ENCODE measurements around the gene TEX26. TPM values are rescaled to one million over a fixed set of nuclear protein-coding genes. Genes with fewer than 3 reads are reported as not detected.

Gene TEX26
- total RNA-seq, 3 donors from 2014 or later (not counting 1 experiment from before 2014, with no cell fraction given): not detected

- H3K4me3 Mint-ChIP-seq: no peak overlapping the region
- H3K4me1 Mint-ChIP-seq: no peaks in the 10 kb centered on the region
- intact Hi-C loops (cut with micrococcal nuclease): no loop called here
- no peak overlapping the region for H3K27ac Mint-ChIP-seq
- TF ChIP-seq CTCF (IDR thresholded peaks at IDR 0.05): no peak
- ATAC-seq: no peak
- Histone ChIP-seq H3K36me3 (ENCODE audit: control insufficient read depth, insufficient read depth, low read length) (no peaks in the 10 kb centered on the region), H3K27me3 (ENCODE audit: control insufficient read depth, insufficient read depth, low read length) (no peaks in the 10 kb centered on the region), H3K9me3 (ENCODE audit: control insufficient read depth, insufficient read depth, low read length) (no peaks in the 10 kb centered on the region), H3K4me3 (ENCODE audit: low read length) (no peak overlapping the region), H3K4me1 (ENCODE audit: control insufficient read depth, insufficient read depth, low read length) (no peaks in the 10 kb centered on the region), H3K27ac (ENCODE audit: low read length) (no peak overlapping the region)
- no peaks in the 10 kb centered on the region for H3K36me3 Mint-ChIP-seq
- H3K27me3 Mint-ChIP-seq (ENCODE audit: low read depth in 2 of 2): peaks cover 25 to 48% of the 10 kb centered on the region in 2 donors
- H3K9me3 Mint-ChIP-seq: no peaks in the 10 kb centered on the region
- no peak for DNase-seq
- 80% methylated on average over 7 of the region's 8 CpGs for WGBS (ENCODE audit: insufficient coverage)
Observed at GRCh38 chr13:31016342-31017325, 84.2 kb downstream of the TEX26 start.

GRCh38 chr13:31018511-31018910 is 86.1 kb downstream of the TEX26 start:
- H3K36me3 ChIP-seq (ENCODE audit: control insufficient read depth, insufficient read depth, low read length): no peaks in the 10 kb centered on the region
- H3K9me3 ChIP-seq (ENCODE audit: control insufficient read depth, insufficient read depth, low read length): no peaks in the 10 kb centered on the region
- H3K27ac ChIP-seq (ENCODE audit: low read length): no peak overlapping the region
- H3K36me3 Mint-ChIP-seq: no peaks in the 10 kb centered on the region
- intact Hi-C loops (cut with micrococcal nuclease): no loop called here
- 89% methylated on average over 3 of the region's 3 CpGs for WGBS (ENCODE audit: insufficient coverage)
- ATAC-seq (peak in 1 of 3 donors; percentile 28), DNase-seq (no peak)
- peaks cover 25 to 62% of the 10 kb centered on the region in 2 donors for H3K27me3 Mint-ChIP-seq (ENCODE audit: low read depth in 2 of 2)
- no peaks in the 10 kb centered on the region for H3K9me3 Mint-ChIP-seq
- no peak overlapping the region for H3K27ac Mint-ChIP-seq
- H3K4me3 ChIP-seq (ENCODE audit: low read length): no peak overlapping the region
- H3K4me1 ChIP-seq (ENCODE audit: control insufficient read depth, insufficient read depth, low read length): no peaks in the 10 kb centered on the region
- TF ChIP-seq CTCF (IDR thresholded peaks at IDR 0.05): no peak
- no peaks in the 10 kb centered on the region for H3K27me3 ChIP-seq (ENCODE audit: control insufficient read depth, insufficient read depth, low read length)
- no peak overlapping the region for H3K4me3 Mint-ChIP-seq
- H3K4me1 Mint-ChIP-seq: no peaks in the 10 kb centered on the region

- no peaks in the 10 kb centered on the region for H3K4me1 ChIP-seq (ENCODE audit: control insufficient read depth, insufficient read depth, low read length)
- H3K36me3 ChIP-seq (ENCODE audit: control insufficient read depth, insufficient read depth, low read length): no peaks in the 10 kb centered on the region
- Mint-ChIP-seq H3K27me3 (ENCODE audit: low read depth in 2 of 2) (peaks cover 20 to 55% of the 10 kb centered on the region in 2 donors), H3K4me1 (no peaks in the 10 kb centered on the region), H3K36me3 (no peaks in the 10 kb centered on the region), H3K27ac (no peak overlapping the region), H3K4me3 (no peak overlapping the region), H3K9me3 (no peaks in the 10 kb centered on the region)
- ATAC-seq: no peak
- intact Hi-C loops (cut with micrococcal nuclease): no loop called here
- DNase-seq: no peak
- no peaks in the 10 kb centered on the region for H3K9me3 ChIP-seq (ENCODE audit: control insufficient read depth, insufficient read depth, low read length)
- WGBS (ENCODE audit: insufficient coverage): 65% methylated on average over 2 of the region's 3 CpGs
- TF ChIP-seq CTCF (IDR thresholded peaks at IDR 0.05): no peak
- H3K27me3 ChIP-seq (ENCODE audit: control insufficient read depth, insufficient read depth, low read length): no peaks in the 10 kb centered on the region
- no peak overlapping the region for H3K27ac ChIP-seq (ENCODE audit: low read length)
- H3K4me3 ChIP-seq (ENCODE audit: low read length): no peak overlapping the region
Observed at GRCh38 chr13:31020996-31021395, 88.5 kb downstream of the TEX26 start.
